Thyroid gland (tissue), 4 donors: ENCODE measurements around the gene OVCA2. TPM values are rescaled to one million over a fixed set of nuclear protein-coding genes. Genes with fewer than 3 reads are reported as not detected.

Experiments used
- DNase-seq, 2 donors: peaks; one replicate each; pipeline ENCODE4 v3.0.0-alpha.2; 2019
- H3K27ac ChIP-seq, 3 donors: fragments of 200-600 bp; sonication (generic); 1 replicate in 2 of 3; 2 replicates in 1 of 3; pipeline ENCODE4 v1.5.1; 2016 to 2019; ENCODE audit warnings: mild to moderate bottlenecking in 1 of 3, moderate library complexity in 1 of 3
- H3K27me3 ChIP-seq: fragments of 200-600 bp; sonication (generic); one replicate; pipeline ENCODE4 v1.5.1; 2019
- H3K36me3 ChIP-seq, 2 donors: fragments of 200-600 bp; sonication (generic); one replicate each; pipeline ENCODE4 v1.5.1; 2016 to 2019
- H3K4me1 ChIP-seq, 2 donors: fragments of 200-600 bp; sonication (generic); one replicate each; pipeline ENCODE4 v1.5.1; 2017 to 2019
- H3K4me3 ChIP-seq, 3 donors: fragments of 200-600 bp; sonication (generic); replicated peaks in 1 of 3; 1 replicate in 2 of 3; 2 replicates in 1 of 3; pipeline ENCODE4 v1.5.1; 2016; ENCODE audit warnings: mild to moderate bottlenecking in 1 of 3
- H3K9me3 ChIP-seq: fragments of 200-600 bp; sonication (generic); one replicate; pipeline ENCODE4 v1.5.1; 2017
- CTCF ChIP-seq, 6 experiments: fragments of 200-600 bp in 3 of 6; fragments of 450-650 bp in 3 of 6; sonication (generic) in 3 of 6; IDR thresholded peaks; one replicate each; pipeline ENCODE4 v1.5.1; 2016 to 2019; ENCODE audit warnings: antibody characterized with exemption in 6 of 6, mild to moderate bottlenecking in 2 of 6, inconsistent platforms in 1 of 6, moderate library complexity in 1 of 6
- POLR2A ChIP-seq, 2 donors: fragments of 450-650 bp; IDR thresholded peaks; one replicate each; pipeline ENCODE4 v1.6.1; 2017; ENCODE audit warnings: antibody characterized with exemption in 2 of 2, mild to moderate bottlenecking in 2 of 2, moderate library complexity in 1 of 2
- WGBS, 2 donors: methylation state at CpG; one replicate each; pipeline ENCODE4 v1.1.5; 2017; 5-methylcytosine and 5-hydroxymethylcytosine counted together
- intact Hi-C: fragments of 100-400 bp; cut with DNase I; formaldehyde crosslinking; loops from one replicate; pipeline ENCODE4 v1.15.1; 2023
- total RNA-seq, 4 donors: library from RNA; depleted of rRNA; stranded (reverse); fragments of >200 nt; gene quantifications; one replicate each; pipeline ENCODE4 v1.2.3, GENCODE V29; 2016

The OVCA2 gene
- total RNA-seq, 4 donors from 2014 or later, result 37.6 to 54.1 (median 47.3) TPM

GRCh38 chr17:2068519-2069051 lies 26.8 kb downstream of the OVCA2 start:
- Histone ChIP-seq H3K36me3 (peaks cover 14 to 17% of the 10 kb centered on the region in 2 donors), H3K27ac (peak overlapping the region in 2 of 3 donors; percentile 56 to 70), H3K4me1 (peaks cover 6 to 69% of the 10 kb centered on the region in 2 donors), H3K27me3 (no peaks in the 10 kb centered on the region), H3K9me3 (no peaks in the 10 kb centered on the region), H3K4me3 (no peak overlapping the region)
- DNase-seq, result no peak
- intact Hi-C loops, result no loop called here
- TF ChIP-seq CTCF (IDR thresholded peaks at IDR 0.05) (no peak), POLR2A (IDR thresholded peaks at IDR 0.05) (no peak)
- 67 to 72% methylated on average over 14 to 15 of the region's 15 CpGs for WGBS, 2 donors

- WGBS, 2 donors, result 92 to 96% methylated on average over 7 to 13 of the region's 13 CpGs
- H3K27me3 ChIP-seq, result no peaks in the 10 kb centered on the region
- intact Hi-C loops, result no loop called here
- H3K4me1 ChIP-seq, result peaks cover 6 to 59% of the 10 kb centered on the region in 2 donors
- no peak for TF ChIP-seq CTCF (IDR thresholded peaks at IDR 0.05)
- TF ChIP-seq POLR2A (IDR thresholded peaks at IDR 0.05), result no peak
- H3K9me3 ChIP-seq, result no peaks in the 10 kb centered on the region
- DNase-seq, result no peak
- peaks cover 0 to 1% of the 10 kb centered on the region in 2 donors for H3K36me3 ChIP-seq
- H3K4me3 ChIP-seq, result no peak overlapping the region
- peak overlapping the region; percentile 33 to 79 (median 63) for H3K27ac ChIP-seq
These were observed 28.6 kb downstream of the OVCA2 start for GRCh38 chr17:2070241-2071023.

GRCh38 chr17:2071024-2071385 lies 29.2 kb downstream of the OVCA2 start:
- H3K27ac ChIP-seq, result peak overlapping the region; percentile 33 to 79 (median 63)
- peaks cover 6 to 59% of the 10 kb centered on the region in 2 donors for H3K4me1 ChIP-seq
- H3K9me3 ChIP-seq, result no peaks in the 10 kb centered on the region
- intact Hi-C loops, result no loop called here
- no peaks in the 10 kb centered on the region for H3K27me3 ChIP-seq
- no peaks in the 10 kb centered on the region for H3K36me3 ChIP-seq
- no peak overlapping the region for H3K4me3 ChIP-seq
- TF ChIP-seq POLR2A (IDR thresholded peaks at IDR 0.05), result no peak
- TF ChIP-seq CTCF (IDR thresholded peaks at IDR 0.05), result no peak
- DNase-seq, result no peak
- 93% methylated on average over 6 of the region's 6 CpGs for WGBS, 2 donors

GRCh38 chr17:2071455-2072281 lies 29.8 kb downstream of the OVCA2 start:
- Histone ChIP-seq H3K27me3 (no peaks in the 10 kb centered on the region), H3K4me1 (peaks cover 6 to 56% of the 10 kb centered on the region in 2 donors), H3K36me3 (no peaks in the 10 kb centered on the region), H3K4me3 (no peak overlapping the region), H3K9me3 (no peaks in the 10 kb centered on the region), H3K27ac (peak overlapping the region; percentile 33 to 79 (median 63))
- TF ChIP-seq POLR2A (IDR thresholded peaks at IDR 0.05), result no peak
- no peak for TF ChIP-seq CTCF (IDR thresholded peaks at IDR 0.05)
- DNase-seq, result peak in 1 of 2 donors; percentile 45
- intact Hi-C loops, result no loop called here
- 81 to 90% methylated on average over 29 to 31 of the region's 31 CpGs for WGBS, 2 donors
